B cell (primary cell): ENCODE measurements around the gene KDM5B.

Experiments
- EZH2 ChIP-seq: IDR thresholded peaks from 2 replicates; pipeline ENCODE4 v1.6.1; 2012; ENCODE audit warnings: borderline replicate concordance, low read depth, mild to moderate bottlenecking, moderate library complexity, low read length; ENCODE audit not compliant: insufficient read depth, poor library complexity, severe bottlenecking
- TF ChIP-seq, protein P1 (sequence below): fragments of 200-600 bp; IDR thresholded peaks from one replicate; pipeline ENCODE4 v1.8.0; 2022; ENCODE audit warnings: antibody characterized with exemption, mild to moderate bottlenecking

- TF ChIP-seq, protein P1, sequence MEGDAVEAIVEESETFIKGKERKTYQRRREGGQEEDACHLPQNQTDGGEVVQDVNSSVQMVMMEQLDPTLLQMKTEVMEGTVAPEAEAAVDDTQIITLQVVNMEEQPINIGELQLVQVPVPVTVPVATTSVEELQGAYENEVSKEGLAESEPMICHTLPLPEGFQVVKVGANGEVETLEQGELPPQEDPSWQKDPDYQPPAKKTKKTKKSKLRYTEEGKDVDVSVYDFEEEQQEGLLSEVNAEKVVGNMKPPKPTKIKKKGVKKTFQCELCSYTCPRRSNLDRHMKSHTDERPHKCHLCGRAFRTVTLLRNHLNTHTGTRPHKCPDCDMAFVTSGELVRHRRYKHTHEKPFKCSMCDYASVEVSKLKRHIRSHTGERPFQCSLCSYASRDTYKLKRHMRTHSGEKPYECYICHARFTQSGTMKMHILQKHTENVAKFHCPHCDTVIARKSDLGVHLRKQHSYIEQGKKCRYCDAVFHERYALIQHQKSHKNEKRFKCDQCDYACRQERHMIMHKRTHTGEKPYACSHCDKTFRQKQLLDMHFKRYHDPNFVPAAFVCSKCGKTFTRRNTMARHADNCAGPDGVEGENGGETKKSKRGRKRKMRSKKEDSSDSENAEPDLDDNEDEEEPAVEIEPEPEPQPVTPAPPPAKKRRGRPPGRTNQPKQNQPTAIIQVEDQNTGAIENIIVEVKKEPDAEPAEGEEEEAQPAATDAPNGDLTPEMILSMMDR, result no peak
- no peak for TF ChIP-seq EZH2
Measured at GRCh38 chr1:202765721-202766120, 42.5 kb downstream of the KDM5B start.
